ENCODE measurements around the gene PCDHB12.
A peak's percentile ranks its signal among the peaks of the same experiment; 100 is the strongest.
"Not testable (repeated sequence)": the region's sequence is repeated elsewhere in the genome, so short reads cannot be mapped to it uniquely, and the experiment has no call there.

PCDHB12 gene

GRCh38 chr5:141210849-141211248, 2.3 kb downstream of the PCDHB12 start:
- FAIRE-seq, result not testable (repeated sequence)

GRCh38 chr5:141213656-141214339, 5.3 kb downstream of the PCDHB12 start, which contains the start of gene PCDHB13:
PCDHB13 (plus strand) TSS chr5:141213919; CDS start chr5:141214124, 205 bp downstream.
- not testable (repeated sequence) for FAIRE-seq

GRCh38 chr5:141214583-141214982, 6.1 kb downstream of the PCDHB12 start:
- not testable (repeated sequence) for FAIRE-seq

- not testable (repeated sequence) for FAIRE-seq
Measured at GRCh38 chr5:141215504-141215903, 7.0 kb downstream of the PCDHB12 start.

GRCh38 chr5:141216035-141216434, 7.5 kb downstream of the PCDHB12 start:
- not testable (repeated sequence) for FAIRE-seq

GRCh38 chr5:141223112-141223783, 14.7 kb downstream of the PCDHB12 start, which contains the start of gene PCDHB14:
PCDHB14 (plus strand) TSS chr5:141223343; CDS start chr5:141223506, 163 bp downstream.
- FAIRE-seq, result peak; percentile 71

- FAIRE-seq, result not testable (repeated sequence)
Measured at GRCh38 chr5:141224844-141225243, 16.3 kb downstream of the PCDHB12 start.

GRCh38 chr5:141225421-141225820, 16.9 kb downstream of the PCDHB12 start:
- FAIRE-seq, result not testable (repeated sequence)

- FAIRE-seq, result no peak
Measured at GRCh38 chr5:141234109-141234667, 25.7 kb downstream of the PCDHB12 start.

- FAIRE-seq, result not testable (repeated sequence)
Measured at GRCh38 chr5:141235922-141236321, 27.4 kb downstream of the PCDHB12 start.

GRCh38 chr5:141236516-141237313, 28.2 kb downstream of the PCDHB12 start:
- no peak for FAIRE-seq

GRCh38 chr5:141241496-141241895, 33.0 kb downstream of the PCDHB12 start:
- no peak for FAIRE-seq

GRCh38 chr5:141245250-141245717, 36.8 kb downstream of the PCDHB12 start, which contains the start of gene PCDHB15:
PCDHB15 (plus strand) TSS chr5:141245395; CDS start chr5:141245579, 184 bp downstream.
- no peak for FAIRE-seq

- not testable (repeated sequence) for FAIRE-seq
Measured at GRCh38 chr5:141246971-141247370, 38.5 kb downstream of the PCDHB12 start.

- not testable (repeated sequence) for FAIRE-seq
Measured at GRCh38 chr5:141247434-141247833, 38.9 kb downstream of the PCDHB12 start.

GRCh38 chr5:141250576-141250975, 42.1 kb downstream of the PCDHB12 start:
- no peak for FAIRE-seq

- no peak for FAIRE-seq
Measured at GRCh38 chr5:141258464-141258863, 49.9 kb downstream of the PCDHB12 start.

GRCh38 chr5:141258948-141259347, 50.4 kb downstream of the PCDHB12 start:
- FAIRE-seq, result no peak

GRCh38 chr5:141260458-141261237, 52.1 kb downstream of the PCDHB12 start:
- peak; percentile 3 for FAIRE-seq

GRCh38 chr5:141261238-141261546, 52.7 kb downstream of the PCDHB12 start:
- FAIRE-seq, result peak; percentile 28
